Measurements from ENCODE around the gene SUPT3H. TPM values are rescaled to one million over a fixed set of nuclear protein-coding genes. Genes with fewer than 3 reads are reported as not detected.

The SUPT3H gene
- polyA plus RNA-seq, 1 donor (not counting 4 experiments of a cell fraction or from before 2014, with no cell fraction given) = 7.6 TPM

- no peak overlapping the region for H2AFZ ChIP-seq (ENCODE audit: control insufficient read depth, low read length)
- H3K4me2 ChIP-seq (ENCODE audit: control insufficient read depth, extremely low read depth, insufficient read depth, low read depth, low read length) = no peak overlapping the region
- H3K9ac ChIP-seq (ENCODE audit: control insufficient read depth, extremely low read depth, insufficient read depth, low read length) = no peak overlapping the region
- H3K4me1 ChIP-seq (ENCODE audit: control insufficient read depth, extremely low read depth, insufficient read depth, low read length) = peaks cover 11% of the 10 kb centered on the region
- no peaks in the 10 kb centered on the region for H4K20me1 ChIP-seq (ENCODE audit: control insufficient read depth, extremely low read depth, insufficient read depth, low read length)
- no peak overlapping the region for H3K27ac ChIP-seq (ENCODE audit: control insufficient read depth, insufficient read depth, low read length)
- no peaks in the 10 kb centered on the region for H3K9me1 ChIP-seq (ENCODE audit: control insufficient read depth, extremely low read depth, insufficient read depth, low read length)
- no peak overlapping the region for H3K4me3 ChIP-seq (ENCODE audit: control insufficient read depth in 2 of 3, extremely low read depth in 1 of 3, insufficient read depth in 2 of 3, low read depth in 1 of 3, low read length in 3 of 3)
- no peaks in the 10 kb centered on the region for H3K27me3 ChIP-seq (ENCODE audit: control insufficient read depth, extremely low read depth, insufficient read depth, low read length)
- no peaks in the 10 kb centered on the region for H3K36me3 ChIP-seq (ENCODE audit: control insufficient read depth in 2 of 2, extremely low read depth in 1 of 2, insufficient read depth in 2 of 2, low read length in 2 of 2)
- peaks cover 2% of the 10 kb centered on the region for H3K79me2 ChIP-seq (ENCODE audit: control insufficient read depth, insufficient read depth, low read length)
- H3K9me3 ChIP-seq (ENCODE audit: control insufficient read depth, low read depth, low read length) = no peaks in the 10 kb centered on the region
- TF ChIP-seq CTCF (optimal IDR thresholded peaks at IDR 0.05 in 1 of 3, IDR thresholded peaks at IDR 0.05 in 1 of 3, conservative IDR thresholded peaks at IDR 0.05 in 1 of 3; ENCODE audit: extremely low read depth in 1 of 3, insufficient read depth in 2 of 3, low read length in 3 of 3) (no peak), EZH2 (IDR thresholded peaks at IDR 0.05; ENCODE audit: low read length) (no peak)
- dilution Hi-C loops (cut with MboI; ENCODE audit: extremely low pct_ligation_motif_present, low sequenced_read_pairs) = loop anchor here (25.0 kb wide), 1 partner anchor 337 kb away; no protein-coding TSS in a partner anchor
- DNase-seq (ENCODE audit: low read depth, low spot score) (no peak), FAIRE-seq (no peak)
These were observed 2.3 kb downstream of the SUPT3H start for GRCh38 chr6:45375449-45375848.

GRCh38 chr6:45371924-45372573 is 5.7 kb downstream of the SUPT3H start:
- FAIRE-seq (peak; percentile 51), DNase-seq (ENCODE audit: low read depth, low spot score) (no peak)
- H3K36me3 ChIP-seq (ENCODE audit: control insufficient read depth in 2 of 2, extremely low read depth in 1 of 2, insufficient read depth in 2 of 2, low read length in 2 of 2) = no peaks in the 10 kb centered on the region
- H4K20me1 ChIP-seq (ENCODE audit: control insufficient read depth, extremely low read depth, insufficient read depth, low read length) = no peaks in the 10 kb centered on the region
- H3K9me1 ChIP-seq (ENCODE audit: control insufficient read depth, extremely low read depth, insufficient read depth, low read length) = no peaks in the 10 kb centered on the region
- no peaks in the 10 kb centered on the region for H3K27me3 ChIP-seq (ENCODE audit: control insufficient read depth, extremely low read depth, insufficient read depth, low read length)
- no peak overlapping the region for H3K27ac ChIP-seq (ENCODE audit: control insufficient read depth, insufficient read depth, low read length)
- TF ChIP-seq CTCF (optimal IDR thresholded peaks at IDR 0.05 in 1 of 3, IDR thresholded peaks at IDR 0.05 in 1 of 3, conservative IDR thresholded peaks at IDR 0.05 in 1 of 3; ENCODE audit: extremely low read depth in 1 of 3, insufficient read depth in 2 of 3, low read length in 3 of 3) (no peak), EZH2 (IDR thresholded peaks at IDR 0.05; ENCODE audit: low read length) (no peak)
- H3K4me2 ChIP-seq (ENCODE audit: control insufficient read depth, extremely low read depth, insufficient read depth, low read depth, low read length) = no peak overlapping the region
- no peak overlapping the region for H2AFZ ChIP-seq (ENCODE audit: control insufficient read depth, low read length)
- H3K4me1 ChIP-seq (ENCODE audit: control insufficient read depth, extremely low read depth, insufficient read depth, low read length) = peaks cover 4% of the 10 kb centered on the region
- H3K9me3 ChIP-seq (ENCODE audit: control insufficient read depth, low read depth, low read length) = no peaks in the 10 kb centered on the region
- dilution Hi-C loops (cut with MboI; ENCODE audit: extremely low pct_ligation_motif_present, low sequenced_read_pairs) = no loop called here
- no peak overlapping the region for H3K4me3 ChIP-seq (ENCODE audit: control insufficient read depth in 2 of 3, extremely low read depth in 1 of 3, insufficient read depth in 2 of 3, low read depth in 1 of 3, low read length in 3 of 3)
- no peak overlapping the region for H3K9ac ChIP-seq (ENCODE audit: control insufficient read depth, extremely low read depth, insufficient read depth, low read length)
- H3K79me2 ChIP-seq (ENCODE audit: control insufficient read depth, insufficient read depth, low read length) = peaks cover 2% of the 10 kb centered on the region
